Endothelial cell (in vitro differentiated cells): Measurements from ENCODE around the gene ZHX3. TPM values are rescaled to one million over a fixed set of nuclear protein-coding genes. Genes with fewer than 3 reads are reported as not detected.

Experiments
- DNase-seq: peaks from one replicate; pipeline ENCODE4 v3.0.0; 2021; ENCODE audit warnings: low spot score
- H3K27ac Mint-ChIP-seq: one replicate; pipeline ENCODE4 v1.8.0; 2021; ENCODE audit warnings: mixed read lengths, inconsistent platforms; ENCODE audit not compliant: unreplicated experiment
- H3K27me3 Mint-ChIP-seq: one replicate; pipeline ENCODE4 v1.8.0; 2021; ENCODE audit warnings: mild to moderate bottlenecking, moderate library complexity, mixed read lengths, inconsistent platforms; ENCODE audit not compliant: unreplicated experiment
- H3K36me3 Mint-ChIP-seq: one replicate; pipeline ENCODE4 v1.8.0; 2021; ENCODE audit warnings: mild to moderate bottlenecking, low read depth, mixed read lengths, inconsistent platforms; ENCODE audit not compliant: unreplicated experiment
- H3K4me1 Mint-ChIP-seq: one replicate; pipeline ENCODE4 v1.8.0; 2021; ENCODE audit warnings: mild to moderate bottlenecking, mixed read lengths, inconsistent platforms; ENCODE audit not compliant: unreplicated experiment
- H3K4me3 Mint-ChIP-seq: one replicate; pipeline ENCODE4 v1.8.0; 2021; ENCODE audit warnings: mild to moderate bottlenecking, mixed read lengths, inconsistent platforms; ENCODE audit not compliant: unreplicated experiment
- H3K9me3 Mint-ChIP-seq: one replicate; pipeline ENCODE4 v1.8.0; 2021; ENCODE audit warnings: mixed read lengths, inconsistent platforms; ENCODE audit not compliant: unreplicated experiment
- CTCF ChIP-seq: fragments of 200-600 bp; sonication (generic); IDR thresholded peaks from one replicate; pipeline ENCODE4 v1.5.0; 2021; ENCODE audit warnings: antibody characterized with exemption; ENCODE audit not compliant: unreplicated experiment
- total RNA-seq: library from RNA; stranded (reverse); fragmentation: NEBNext Ultra II Directional; extraction: Animal tissue kit (Norgen Biotek cat#: 25700); gene quantifications from one replicate; pipeline ENCODE4 v1.2.1, GENCODE V29; 2021; ENCODE audit not compliant: unreplicated experiment

Gene ZHX3
- total RNA-seq, 1 donor from 2014 or later: 20.9 TPM

DNA sequence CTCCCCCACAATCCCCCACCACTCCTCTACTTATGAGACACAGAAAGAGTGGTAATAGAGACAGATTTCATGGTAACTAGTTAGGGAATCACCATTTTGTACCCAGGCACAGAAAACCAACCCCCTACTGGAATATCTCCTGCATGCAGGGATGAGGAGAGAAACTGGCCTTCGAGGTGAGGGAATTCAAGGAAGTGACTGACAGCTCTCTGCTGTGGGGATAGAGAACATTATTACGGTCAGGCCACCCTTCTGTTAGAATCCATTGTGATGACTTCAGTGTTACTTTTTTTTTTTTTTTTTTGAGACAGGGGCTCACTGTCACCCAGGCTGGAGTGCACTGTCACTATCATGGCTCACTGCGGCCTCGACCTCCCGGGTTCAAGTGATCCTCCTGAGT, 9.6 kb upstream of the ZHX3 start:
- no peak for TF ChIP-seq CTCF
- no peak overlapping the region for H3K27ac Mint-ChIP-seq
- no peak for DNase-seq
- H3K4me3 Mint-ChIP-seq: no peak overlapping the region
- no peaks in the 10 kb centered on the region for H3K36me3 Mint-ChIP-seq
- no peaks in the 10 kb centered on the region for H3K27me3 Mint-ChIP-seq
- no peaks in the 10 kb centered on the region for H3K9me3 Mint-ChIP-seq
- peaks cover 12% of the 10 kb centered on the region for H3K4me1 Mint-ChIP-seq

DNA sequence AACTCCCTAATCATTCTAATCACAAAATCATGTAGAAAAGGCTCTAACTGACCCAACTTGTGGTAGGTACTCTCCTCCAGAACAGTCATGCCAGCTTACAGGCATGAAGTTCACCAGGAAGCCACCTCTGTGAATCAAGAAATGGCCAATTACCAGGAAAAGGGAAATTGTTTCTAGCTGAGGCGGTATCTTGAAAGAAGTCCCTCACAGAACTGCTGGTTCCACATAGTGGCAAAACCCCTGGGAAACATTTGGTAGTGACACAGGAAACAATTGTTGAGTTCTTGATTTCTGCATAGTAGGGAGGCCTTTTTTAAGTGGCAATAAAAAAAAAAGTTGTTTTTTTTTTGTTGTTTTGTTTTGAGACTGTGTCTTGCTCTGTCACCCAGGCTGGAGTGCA, 3.4 kb upstream of the ZHX3 start:
- Mint-ChIP-seq H3K27ac (no peak overlapping the region), H3K9me3 (no peaks in the 10 kb centered on the region), H3K4me1 (peaks cover 21% of the 10 kb centered on the region), H3K36me3 (peaks cover 5% of the 10 kb centered on the region), H3K4me3 (no peak overlapping the region), H3K27me3 (peaks cover 8% of the 10 kb centered on the region)
- no peak for TF ChIP-seq CTCF
- no peak for DNase-seq

DNA sequence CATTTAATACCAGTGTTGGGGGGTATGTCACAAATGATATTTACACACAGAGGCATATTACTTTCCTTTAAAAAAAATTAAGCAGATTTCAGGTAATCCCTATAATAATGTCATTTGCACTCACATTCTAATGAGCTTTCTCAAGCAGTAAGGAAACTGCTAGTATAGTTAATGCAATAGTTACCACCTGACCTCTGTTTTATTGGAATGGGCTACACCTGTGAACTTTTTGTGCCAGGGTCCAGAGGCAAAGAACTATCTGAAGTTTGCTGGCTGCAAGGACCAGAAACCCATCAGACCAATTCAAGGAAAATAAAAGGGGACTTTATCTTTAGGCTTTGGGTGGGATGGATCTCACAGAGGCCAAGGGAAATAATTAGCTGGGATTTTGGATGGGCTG, 2.9 kb upstream of the ZHX3 start:
- H3K4me3 Mint-ChIP-seq: no peak overlapping the region
- H3K27ac Mint-ChIP-seq: no peak overlapping the region
- peaks cover 23% of the 10 kb centered on the region for H3K4me1 Mint-ChIP-seq
- H3K9me3 Mint-ChIP-seq: no peaks in the 10 kb centered on the region
- DNase-seq: no peak
- peaks cover 8% of the 10 kb centered on the region for H3K27me3 Mint-ChIP-seq
- H3K36me3 Mint-ChIP-seq: peaks cover 5% of the 10 kb centered on the region
- no peak for TF ChIP-seq CTCF

DNA sequence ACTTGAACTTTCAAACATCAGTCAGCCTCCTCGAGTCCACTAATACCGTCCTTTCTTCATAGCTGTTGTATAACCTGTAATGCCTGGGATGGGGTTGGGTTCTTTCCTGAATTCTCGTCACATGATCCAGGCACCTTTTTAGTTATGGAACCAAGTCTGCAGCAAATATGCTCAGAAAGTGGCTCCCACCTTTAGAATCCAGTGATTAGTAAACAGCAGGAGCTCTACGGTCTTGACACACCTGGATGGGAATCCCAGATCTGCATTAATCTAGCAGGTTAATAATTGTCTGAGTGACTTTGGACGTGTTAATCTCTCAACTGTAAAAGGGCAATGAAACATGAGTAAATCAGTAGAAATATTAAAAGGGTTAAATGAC, 729 bp upstream of the ZHX3 start:
- peaks cover 5% of the 10 kb centered on the region for H3K36me3 Mint-ChIP-seq
- H3K27me3 Mint-ChIP-seq: peaks cover 8% of the 10 kb centered on the region
- DNase-seq: no peak
- no peaks in the 10 kb centered on the region for H3K9me3 Mint-ChIP-seq
- H3K4me3 Mint-ChIP-seq: peak overlapping the region; percentile 83
- TF ChIP-seq CTCF: no peak
- H3K27ac Mint-ChIP-seq: peak overlapping the region; percentile 36
- peaks cover 27% of the 10 kb centered on the region for H3K4me1 Mint-ChIP-seq

GRCh38 chr20:41316602-41317545, 657 bp downstream of the ZHX3 start:
- peaks cover 5% of the 10 kb centered on the region for H3K36me3 Mint-ChIP-seq
- H3K4me3 Mint-ChIP-seq: peak overlapping the region; percentile 91
- peaks cover 27% of the 10 kb centered on the region for H3K4me1 Mint-ChIP-seq
- peaks cover 8% of the 10 kb centered on the region for H3K27me3 Mint-ChIP-seq
- peak; percentile 67 for DNase-seq
- no peak for TF ChIP-seq CTCF
- H3K27ac Mint-ChIP-seq: no peak overlapping the region
- H3K9me3 Mint-ChIP-seq: no peaks in the 10 kb centered on the region
